Measurements from ENCODE around the gene SYNE4. TPM values are rescaled to one million over a fixed set of nuclear protein-coding genes. Genes with fewer than 3 reads are reported as not detected.
A peak's percentile ranks its signal among the peaks of the same experiment; 100 is the strongest.

The SYNE4 gene
- total and polyA plus RNA-seq, 9 of the 15 experiments (the other 6 are each of a cell fraction or from before 2014, with no cell fraction given), result 0.03 to 0.65 (median 0.29) TPM

DNA sequence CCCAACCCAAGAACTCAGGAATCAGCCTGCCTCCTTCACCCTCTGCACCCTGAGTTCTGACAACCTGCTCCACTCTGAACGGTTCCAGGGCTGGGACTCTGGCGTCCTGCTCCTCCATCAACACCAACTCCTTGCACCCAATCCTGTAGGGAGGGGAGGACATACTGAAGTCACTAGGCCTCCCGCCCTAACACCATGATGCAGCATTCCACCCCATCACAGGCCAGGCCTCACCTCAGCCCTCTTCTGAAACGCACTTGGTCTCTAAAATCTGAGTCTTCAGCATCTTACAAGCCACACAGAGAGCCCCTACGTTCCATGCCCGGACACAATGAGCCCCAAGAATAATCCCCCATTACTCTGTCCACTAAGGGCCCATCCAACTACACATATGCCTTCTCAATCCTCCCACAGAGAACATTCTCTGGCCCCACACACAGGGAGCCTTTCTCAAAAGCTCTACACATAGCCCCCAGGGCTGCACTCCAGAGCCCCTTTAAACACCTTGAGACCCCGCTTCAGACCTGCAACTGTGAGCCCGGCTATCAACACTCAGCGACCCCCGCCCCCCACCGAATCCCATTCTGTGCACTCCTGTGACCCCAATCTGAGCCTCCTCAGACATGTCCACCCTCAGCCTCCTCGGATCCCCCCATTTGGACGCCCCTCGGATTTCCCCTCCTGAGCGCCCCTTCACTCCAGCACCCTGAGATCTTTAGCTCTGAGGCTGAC, 4.8 kb upstream of the SYNE4 start (continued):
- TF ChIP-seq, protein P1, sequence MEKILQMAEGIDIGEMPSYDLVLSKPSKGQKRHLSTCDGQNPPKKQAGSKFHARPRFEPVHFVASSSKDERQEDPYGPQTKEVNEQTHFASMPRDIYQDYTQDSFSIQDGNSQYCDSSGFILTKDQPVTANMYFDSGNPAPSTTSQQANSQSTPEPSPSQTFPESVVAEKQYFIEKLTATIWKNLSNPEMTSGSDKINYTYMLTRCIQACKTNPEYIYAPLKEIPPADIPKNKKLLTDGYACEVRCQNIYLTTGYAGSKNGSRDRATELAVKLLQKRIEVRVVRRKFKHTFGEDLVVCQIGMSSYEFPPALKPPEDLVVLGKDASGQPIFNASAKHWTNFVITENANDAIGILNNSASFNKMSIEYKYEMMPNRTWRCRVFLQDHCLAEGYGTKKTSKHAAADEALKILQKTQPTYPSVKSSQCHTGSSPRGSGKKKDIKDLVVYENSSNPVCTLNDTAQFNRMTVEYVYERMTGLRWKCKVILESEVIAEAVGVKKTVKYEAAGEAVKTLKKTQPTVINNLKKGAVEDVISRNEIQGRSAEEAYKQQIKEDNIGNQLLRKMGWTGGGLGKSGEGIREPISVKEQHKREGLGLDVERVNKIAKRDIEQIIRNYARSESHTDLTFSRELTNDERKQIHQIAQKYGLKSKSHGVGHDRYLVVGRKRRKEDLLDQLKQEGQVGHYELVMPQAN (IDR thresholded peaks at IDR 0.05; ENCODE audit: borderline replicate concordance), result no peak
- TF ChIP-seq C11orf30 (IDR thresholded peaks at IDR 0.05; ENCODE audit: low read depth), result peak; percentile 36
- TF ChIP-seq BDP1 (IDR thresholded peaks at IDR 0.05; ENCODE audit: insufficient read depth, insufficient read length), result no peak
- TF ChIP-seq ZC3H8 (IDR thresholded peaks at IDR 0.05), result no peak
- TF ChIP-seq POLR2H (tag; IDR thresholded peaks at IDR 0.05; ENCODE audit: low read depth), result no peak
- no peak for TF ChIP-seq NUFIP1 (IDR thresholded peaks at IDR 0.05; ENCODE audit: partially characterized antibody)
- TF ChIP-seq TGIF2 (CRISPR knock-in tag; IDR thresholded peaks at IDR 0.05), result no peak
- TF ChIP-seq, protein P2, sequence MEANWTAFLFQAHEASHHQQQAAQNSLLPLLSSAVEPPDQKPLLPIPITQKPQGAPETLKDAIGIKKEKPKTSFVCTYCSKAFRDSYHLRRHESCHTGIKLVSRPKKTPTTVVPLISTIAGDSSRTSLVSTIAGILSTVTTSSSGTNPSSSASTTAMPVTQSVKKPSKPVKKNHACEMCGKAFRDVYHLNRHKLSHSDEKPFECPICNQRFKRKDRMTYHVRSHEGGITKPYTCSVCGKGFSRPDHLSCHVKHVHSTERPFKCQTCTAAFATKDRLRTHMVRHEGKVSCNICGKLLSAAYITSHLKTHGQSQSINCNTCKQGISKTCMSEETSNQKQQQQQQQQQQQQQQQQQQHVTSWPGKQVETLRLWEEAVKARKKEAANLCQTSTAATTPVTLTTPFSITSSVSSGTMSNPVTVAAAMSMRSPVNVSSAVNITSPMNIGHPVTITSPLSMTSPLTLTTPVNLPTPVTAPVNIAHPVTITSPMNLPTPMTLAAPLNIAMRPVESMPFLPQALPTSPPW (CRISPR knock-in tag; IDR thresholded peaks at IDR 0.05), result no peak
- TF ChIP-seq ZNF561 (CRISPR knock-in tag; conservative IDR thresholded peaks at IDR 0.05), result 0 out of 2 replicates have a peak, but pooled peaks have one; percentile 9
- TF ChIP-seq, protein P3, sequence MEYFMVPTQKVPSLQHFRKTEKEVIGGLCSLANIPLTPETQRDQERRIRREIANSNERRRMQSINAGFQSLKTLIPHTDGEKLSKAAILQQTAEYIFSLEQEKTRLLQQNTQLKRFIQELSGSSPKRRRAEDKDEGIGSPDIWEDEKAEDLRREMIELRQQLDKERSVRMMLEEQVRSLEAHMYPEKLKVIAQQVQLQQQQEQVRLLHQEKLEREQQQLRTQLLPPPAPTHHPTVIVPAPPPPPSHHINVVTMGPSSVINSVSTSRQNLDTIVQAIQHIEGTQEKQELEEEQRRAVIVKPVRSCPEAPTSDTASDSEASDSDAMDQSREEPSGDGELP (CRISPR knock-in tag; IDR thresholded peaks at IDR 0.05; ENCODE audit: borderline replicate concordance), result no peak
- TF ChIP-seq SMARCE1 (IDR thresholded peaks at IDR 0.05), result no peak
- TF ChIP-seq, protein P4, sequence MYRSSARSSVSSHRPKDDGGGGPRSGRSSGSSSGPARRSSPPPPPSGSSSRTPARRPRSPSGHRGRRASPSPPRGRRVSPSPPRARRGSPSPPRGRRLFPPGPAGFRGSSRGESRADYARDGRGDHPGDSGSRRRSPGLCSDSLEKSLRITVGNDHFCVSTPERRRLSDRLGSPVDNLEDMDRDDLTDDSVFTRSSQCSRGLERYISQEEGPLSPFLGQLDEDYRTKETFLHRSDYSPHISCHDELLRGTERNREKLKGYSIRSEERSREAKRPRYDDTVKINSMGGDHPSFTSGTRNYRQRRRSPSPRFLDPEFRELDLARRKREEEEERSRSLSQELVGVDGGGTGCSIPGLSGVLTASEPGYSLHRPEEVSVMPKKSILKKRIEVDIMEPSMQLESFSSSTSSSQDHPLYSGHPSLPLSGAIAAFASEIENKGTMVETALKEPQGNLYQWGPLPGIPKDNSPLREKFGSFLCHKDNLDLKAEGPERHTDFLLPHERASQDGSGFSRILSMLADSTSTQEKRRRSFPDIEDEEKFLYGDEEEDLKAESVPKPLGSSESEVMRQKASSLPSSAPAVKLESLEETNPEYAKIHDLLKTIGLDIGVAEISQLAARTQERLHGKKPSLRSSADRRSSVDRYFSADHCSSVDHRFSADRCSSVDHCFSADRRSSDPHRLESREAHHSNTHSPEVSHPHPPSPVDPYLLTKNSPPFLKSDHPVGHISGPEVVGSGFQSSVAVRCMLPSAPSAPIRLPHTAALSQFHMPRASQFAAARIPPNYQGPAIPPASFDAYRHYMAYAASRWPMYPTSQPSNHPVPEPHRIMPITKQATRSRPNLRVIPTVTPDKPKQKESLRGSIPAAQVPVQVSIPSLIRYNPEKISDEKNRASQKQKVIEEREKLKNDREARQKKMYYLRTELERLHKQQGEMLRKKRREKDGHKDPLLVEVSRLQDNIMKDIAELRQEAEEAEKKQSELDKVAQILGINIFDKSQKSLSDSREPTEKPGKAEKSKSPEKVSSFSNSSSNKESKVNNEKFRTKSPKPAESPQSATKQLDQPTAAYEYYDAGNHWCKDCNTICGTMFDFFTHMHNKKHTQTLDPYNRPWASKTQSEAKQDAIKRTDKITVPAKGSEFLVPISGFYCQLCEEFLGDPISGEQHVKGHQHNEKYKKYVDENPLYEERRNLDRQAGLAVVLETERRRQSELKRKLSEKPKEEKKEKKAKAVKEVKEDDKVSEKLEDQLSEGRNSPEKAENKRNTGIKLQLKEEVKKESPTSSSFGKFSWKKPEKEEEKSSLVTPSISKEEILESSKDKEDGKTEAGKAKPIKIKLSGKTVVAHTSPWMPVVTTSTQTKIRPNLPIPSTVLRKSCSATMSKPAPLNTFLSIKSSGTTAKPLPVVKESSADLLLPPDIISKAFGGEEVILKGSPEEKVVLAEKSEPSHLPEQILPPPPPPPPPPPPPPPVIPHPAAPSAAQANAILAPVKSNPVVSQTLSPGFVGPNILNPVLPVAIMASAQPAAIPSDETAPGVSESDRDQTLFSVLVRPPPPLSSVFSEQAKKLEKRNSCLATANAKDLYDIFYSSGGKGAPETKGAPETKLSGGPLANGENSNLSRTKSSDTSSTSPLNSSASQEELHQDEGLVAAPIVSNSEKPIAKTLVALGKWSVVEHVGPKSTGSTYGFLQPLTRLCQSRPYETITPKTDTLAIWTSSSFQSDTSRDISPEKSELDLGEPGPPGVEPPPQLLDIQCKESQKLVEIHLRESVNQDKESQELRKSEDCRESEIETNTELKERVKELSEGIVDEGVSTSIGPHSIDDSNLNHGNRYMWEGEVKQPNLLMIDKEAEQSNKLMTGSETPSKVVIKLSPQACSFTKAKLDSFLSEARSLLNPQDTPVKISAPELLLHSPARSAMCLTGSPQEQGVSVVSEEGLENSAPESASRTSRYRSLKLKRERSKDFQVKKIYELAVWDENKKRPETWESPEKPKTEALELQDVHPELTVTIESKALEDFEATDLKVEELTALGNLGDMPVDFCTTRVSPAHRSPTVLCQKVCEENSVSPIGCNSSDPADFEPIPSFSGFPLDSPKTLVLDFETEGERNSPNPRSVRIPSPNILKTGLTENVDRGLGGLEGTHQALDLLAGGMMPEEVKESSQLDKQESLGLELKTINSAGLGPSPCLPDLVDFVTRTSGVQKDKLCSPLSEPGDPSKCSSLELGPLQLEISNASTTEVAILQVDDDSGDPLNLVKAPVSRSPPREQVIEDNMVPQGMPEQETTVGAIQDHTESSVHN (IDR thresholded peaks at IDR 0.05; ENCODE audit: borderline replicate concordance in 1 of 2, low read depth in 1 of 2), result no peak
- TF ChIP-seq, protein P5, sequence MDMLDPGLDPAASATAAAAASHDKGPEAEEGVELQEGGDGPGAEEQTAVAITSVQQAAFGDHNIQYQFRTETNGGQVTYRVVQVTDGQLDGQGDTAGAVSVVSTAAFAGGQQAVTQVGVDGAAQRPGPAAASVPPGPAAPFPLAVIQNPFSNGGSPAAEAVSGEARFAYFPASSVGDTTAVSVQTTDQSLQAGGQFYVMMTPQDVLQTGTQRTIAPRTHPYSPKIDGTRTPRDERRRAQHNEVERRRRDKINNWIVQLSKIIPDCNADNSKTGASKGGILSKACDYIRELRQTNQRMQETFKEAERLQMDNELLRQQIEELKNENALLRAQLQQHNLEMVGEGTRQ (CRISPR knock-in tag; IDR thresholded peaks at IDR 0.05), result no peak
- TF ChIP-seq CHCHD3 (CRISPR knock-in tag; IDR thresholded peaks at IDR 0.05), result no peak

Measured in K562 (cell line).